CD4-positive, alpha-beta T cell treated with Interferon alpha-2 for 1 hour (primary cell): Measurements from ENCODE around the gene TBC1D1.
A peak's percentile ranks its signal among the peaks of the same experiment; 100 is the strongest.
"Not testable (repeated sequence)": the region's sequence is repeated elsewhere in the genome, so short reads cannot be mapped to it uniquely, and the experiment has no call there.

Experiments used
- DNase-seq, 2 donors: peaks; one replicate each; pipeline ENCODE4 v3.0.0-alpha.2; 2020 to 2022

Gene TBC1D1

GRCh38 chr4:37891260-37892159 is 626 bp downstream of the TBC1D1 start:
- DNase-seq = peak; percentile 67 to 72

- peak; percentile 69 to 70 for DNase-seq
Measured at GRCh38 chr4:37892641-37893040, 1.8 kb downstream of the TBC1D1 start.

- DNase-seq = no peak
Measured at GRCh38 chr4:37893164-37893563, 2.3 kb downstream of the TBC1D1 start.

GRCh38 chr4:37895271-37895670 is 4.4 kb downstream of the TBC1D1 start:
- no peak for DNase-seq

- no peak for DNase-seq
Measured at GRCh38 chr4:37896206-37896860, 5.4 kb downstream of the TBC1D1 start.

- DNase-seq = no peak
Measured at GRCh38 chr4:37902212-37902611, 11.3 kb downstream of the TBC1D1 start.

GRCh38 chr4:37902738-37903693 is 12.1 kb downstream of the TBC1D1 start:
- DNase-seq = no peak

- no peak for DNase-seq
Measured at GRCh38 chr4:37903901-37904300, 13.0 kb downstream of the TBC1D1 start.

GRCh38 chr4:37904824-37905223 is 13.9 kb downstream of the TBC1D1 start:
- no peak for DNase-seq

GRCh38 chr4:37905533-37906169 is 14.8 kb downstream of the TBC1D1 start:
- no peak for DNase-seq

- no peak for DNase-seq
Measured at GRCh38 chr4:37908488-37909331, 17.8 kb downstream of the TBC1D1 start.

- DNase-seq = no peak
Measured at GRCh38 chr4:37909332-37910090, 18.6 kb downstream of the TBC1D1 start.

- DNase-seq = no peak
Measured at GRCh38 chr4:37910091-37910486, 19.2 kb downstream of the TBC1D1 start.

GRCh38 chr4:37914539-37914938 is 23.7 kb downstream of the TBC1D1 start:
- DNase-seq = no peak

GRCh38 chr4:37917388-37917787 is 26.5 kb downstream of the TBC1D1 start:
- no peak for DNase-seq

- DNase-seq = no peak
Measured at GRCh38 chr4:37918653-37919052, 27.8 kb downstream of the TBC1D1 start.

- DNase-seq = no peak
Measured at GRCh38 chr4:37922328-37922727, 31.4 kb downstream of the TBC1D1 start.

GRCh38 chr4:37923089-37923488 is 32.2 kb downstream of the TBC1D1 start:
- not testable (repeated sequence) for DNase-seq

- DNase-seq = no peak
Measured at GRCh38 chr4:37924946-37925345, 34.1 kb downstream of the TBC1D1 start.

- DNase-seq = no peak
Measured at GRCh38 chr4:37927434-37927833, 36.5 kb downstream of the TBC1D1 start.
